Gastroesophageal sphincter (tissue), 3 donors: ENCODE data around the gene TPPP.

Experiments used
- EP300 ChIP-seq: sonication (generic); formaldehyde crosslinking; IDR thresholded peaks from one replicate; pipeline ENCODE4 v1.6.1; 2017; ENCODE audit warnings: antibody characterized with exemption, mild to moderate bottlenecking
- POLR2AphosphoS5 ChIP-seq: sonication (generic); formaldehyde crosslinking; IDR thresholded peaks from one replicate; pipeline ENCODE4 v1.6.1; 2017; ENCODE audit warnings: antibody characterized with exemption
- TF ChIP-seq, protein P1 (sequence below), 4 experiments: fragments of 200-600 bp in 2 of 4; fragments of 450-650 bp in 2 of 4; sonication (generic) in 1 of 4; IDR thresholded peaks; one replicate each; pipeline ENCODE4 v1.5.1; 2017 to 2019; ENCODE audit warnings: antibody characterized with exemption in 4 of 4, mild to moderate bottlenecking in 2 of 4, moderate library complexity in 2 of 4

DNA sequence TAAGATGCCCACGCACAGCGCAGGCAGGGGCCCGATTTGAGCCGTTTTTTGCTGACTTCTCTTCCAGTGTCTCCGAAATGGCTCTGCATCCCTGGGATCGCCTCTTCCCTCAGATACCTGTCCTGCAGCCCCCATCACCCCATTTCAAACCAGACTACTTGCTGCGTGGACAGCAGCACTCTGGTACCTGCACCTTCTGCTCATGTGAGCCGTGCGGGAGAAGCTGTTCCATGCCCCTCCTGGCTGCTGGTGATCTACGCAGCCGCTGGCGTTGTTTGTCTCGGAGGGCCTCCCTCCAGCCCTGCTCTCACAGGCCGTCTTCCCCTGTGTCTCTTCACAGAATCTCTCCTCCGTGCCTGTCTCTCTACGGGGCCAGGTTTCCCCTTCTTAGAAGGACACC, 67.6 kb downstream of the TPPP start:
- TF ChIP-seq, protein P1, sequence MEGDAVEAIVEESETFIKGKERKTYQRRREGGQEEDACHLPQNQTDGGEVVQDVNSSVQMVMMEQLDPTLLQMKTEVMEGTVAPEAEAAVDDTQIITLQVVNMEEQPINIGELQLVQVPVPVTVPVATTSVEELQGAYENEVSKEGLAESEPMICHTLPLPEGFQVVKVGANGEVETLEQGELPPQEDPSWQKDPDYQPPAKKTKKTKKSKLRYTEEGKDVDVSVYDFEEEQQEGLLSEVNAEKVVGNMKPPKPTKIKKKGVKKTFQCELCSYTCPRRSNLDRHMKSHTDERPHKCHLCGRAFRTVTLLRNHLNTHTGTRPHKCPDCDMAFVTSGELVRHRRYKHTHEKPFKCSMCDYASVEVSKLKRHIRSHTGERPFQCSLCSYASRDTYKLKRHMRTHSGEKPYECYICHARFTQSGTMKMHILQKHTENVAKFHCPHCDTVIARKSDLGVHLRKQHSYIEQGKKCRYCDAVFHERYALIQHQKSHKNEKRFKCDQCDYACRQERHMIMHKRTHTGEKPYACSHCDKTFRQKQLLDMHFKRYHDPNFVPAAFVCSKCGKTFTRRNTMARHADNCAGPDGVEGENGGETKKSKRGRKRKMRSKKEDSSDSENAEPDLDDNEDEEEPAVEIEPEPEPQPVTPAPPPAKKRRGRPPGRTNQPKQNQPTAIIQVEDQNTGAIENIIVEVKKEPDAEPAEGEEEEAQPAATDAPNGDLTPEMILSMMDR (IDR thresholded peaks at IDR 0.05): no peak
- no peak for TF ChIP-seq EP300
- no peak for TF ChIP-seq POLR2AphosphoS5
